ENCODE results near the gene FRMD8. TPM values are rescaled to one million over a fixed set of nuclear protein-coding genes. Genes with fewer than 3 reads are reported as not detected.

FRMD8 gene
- total and polyA plus RNA-seq, 2 of the 4 experiments (the other 2 are of a cell fraction) = 11.3 to 19.8 TPM

DNA sequence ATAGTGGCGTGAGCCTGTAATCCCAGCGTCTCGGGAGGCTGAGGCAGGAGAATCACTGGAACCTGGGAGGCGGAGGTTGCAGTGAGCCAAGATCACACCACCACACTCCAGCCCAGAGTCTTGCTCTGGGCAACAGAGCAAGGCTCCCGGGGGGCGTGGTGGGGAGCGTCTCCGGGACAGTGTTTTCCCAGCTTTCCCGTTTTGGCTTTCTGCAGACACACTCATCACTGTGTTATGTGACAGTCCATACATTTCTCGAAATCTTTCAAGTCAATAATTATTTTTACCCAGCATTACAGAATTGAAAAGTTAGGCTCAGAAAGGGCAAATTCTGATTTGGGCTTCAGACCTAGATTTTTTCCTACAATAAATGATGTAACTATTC lies 67.9 kb downstream of the FRMD8 start:
- peaks cover 11% of the 10 kb centered on the region for H4K20me1 ChIP-seq (ENCODE audit: insufficient read depth, low read length)
- BruUV-seq (replicated peaks) = no TSS peak
- peak overlapping the region; percentile 81 for H2BK5ac ChIP-seq (ENCODE audit: low read depth, low read length, poor library complexity, severe bottlenecking)
- peak overlapping the region; percentile 86; the same call in 1 of the 2 replicates for H2BK120ac ChIP-seq (ENCODE audit: low read depth, low read length)
- intact Hi-C loops (cut with micrococcal nuclease) (loop anchor here (2.0 kb wide), 1 partner anchor 54 kb away; no protein-coding TSS in a partner anchor), dilution Hi-C loops (cut with HindIII; ENCODE audit: low sequenced_read_pairs, unreplicated experiment) (no loop called here), in situ Hi-C loops (cut with MboI; ENCODE audit: low sequenced_read_pairs) (no loop called here)
- H3K9me3 ChIP-seq (ENCODE audit: control insufficient read depth, insufficient read depth, low read length) = no peaks in the 10 kb centered on the region
- peak overlapping the region; percentile 32 to 93; a peak in 2 of 4 replicates for H4K8ac ChIP-seq (ENCODE audit: low read depth in 2 of 2, low read length in 2 of 2)
- H4K5ac ChIP-seq (ENCODE audit: low read depth, low read length) = no peak overlapping the region
- peak overlapping the region; percentile 79; the same call in 1 of the 2 replicates for H2AK5ac ChIP-seq (ENCODE audit: low read depth, low read length)
- 0 out of 2 replicates have a peak overlapping the region, but pooled peaks have one; percentile 71 for H2BK20ac ChIP-seq (ENCODE audit: low read depth, low read length)
- no peak overlapping the region for H3K56ac ChIP-seq (ENCODE audit: extremely low read depth, insufficient read depth, low read length)
- H3K18ac ChIP-seq (ENCODE audit: low read depth, low read length) = no peak overlapping the region
- H2BK15ac ChIP-seq (ENCODE audit: low read depth, low read length) = 0 out of 3 replicates have a peak overlapping the region, but pooled peaks have one; percentile 61
- ChIA-PET CTCF (no interaction called here), POLR2A (ENCODE audit: unreplicated experiment) (interaction anchor here (0.6 to 0.8 kb wide), 2 partner anchors 43 to 46 kb away, joined by 3 read pairs; no protein-coding TSS in a partner anchor)
- H3K4me2 ChIP-seq (ENCODE audit: low read depth, low read length) = peak overlapping the region; percentile 84
- ATAC-seq (ENCODE audit: low read depth) (peak; percentile 9; the same call in 1 of the 2 replicates), DNase-seq (peak; percentile 48)
- peak overlapping the region; percentile 96 for H3K4ac ChIP-seq (ENCODE audit: low read depth, low read length)
- H3K4me1 ChIP-seq (ENCODE audit: control insufficient read depth, insufficient read depth, low read length) = peaks cover 10% of the 10 kb centered on the region; the same call in 1 of the 2 replicates
- peak overlapping the region; percentile 71; the same call in 1 of the 2 replicates for H4K91ac ChIP-seq (ENCODE audit: insufficient read depth, low read depth, low read length)
- peak overlapping the region; percentile 61; the same call in 1 of the 2 replicates for H3K4me3 ChIP-seq (ENCODE audit: insufficient read depth, low read depth, low read length)
- no peaks in the 10 kb centered on the region for H3K36me3 ChIP-seq (ENCODE audit: control insufficient read depth, insufficient read depth, low read length)
- WGBS, 2 experiments (ENCODE audit: extremely low coverage in 2 of 2, insufficient read length in 1 of 2) = 38% methylated on average over 5 of the region's 10 CpGs; no CpG with 5 or more reads in 1 of the 2 experiments
- H3K27ac ChIP-seq (ENCODE audit: insufficient read depth, low read length) = peak overlapping the region; percentile 83; the same call in 1 of the 2 replicates
- peaks cover 5 to 42% of the 10 kb centered on the region in 2 experiments; a peak in 3 of 4 replicates for H3K79me1 ChIP-seq (ENCODE audit: low read depth in 1 of 2, low read length in 2 of 2)
- H2AFZ ChIP-seq (replicated peaks; ENCODE audit: low read length, poor library complexity) = no peak overlapping the region
- peak overlapping the region; percentile 85 for H3K23ac ChIP-seq (ENCODE audit: low read depth, low read length)
- H3K9me1 ChIP-seq (ENCODE audit: insufficient read depth, low read length) = peaks cover 6% of the 10 kb centered on the region; the same call in 1 of the 2 replicates
- peak overlapping the region; percentile 95 for H2AK9ac ChIP-seq (replicated peaks; ENCODE audit: low read depth, low read length, poor library complexity)
- peak overlapping the region; percentile 96 for H3K14ac ChIP-seq (replicated peaks; ENCODE audit: low read depth, low read length)
- H3K9ac ChIP-seq (ENCODE audit: low read depth, low read length) = peak overlapping the region; percentile 71; the same call in 1 of the 2 replicates
- H3K27me3 ChIP-seq (ENCODE audit: control insufficient read depth, insufficient read depth, low read length) = no peaks in the 10 kb centered on the region
- TF ChIP-seq RAD21 (IDR thresholded peaks at IDR 0.05; ENCODE audit: low read length) (no peak), NFE2L2 (IDR thresholded peaks at IDR 0.05; ENCODE audit: low read depth, low read length) (no peak), BHLHE40 (IDR thresholded peaks at IDR 0.05; ENCODE audit: low read depth, low read length) (no peak), SMC3 (IDR thresholded peaks at IDR 0.05; ENCODE audit: low read depth, low read length) (no peak), CHD1 (IDR thresholded peaks at IDR 0.05; ENCODE audit: low read depth, low read length) (no peak), RFX5 (IDR thresholded peaks at IDR 0.05; ENCODE audit: low read depth, low read length) (no peak), POLR2A (IDR thresholded peaks at IDR 0.05; ENCODE audit: low read depth, low read length) (no peak), RCOR1 (IDR thresholded peaks at IDR 0.05; ENCODE audit: insufficient replicate concordance, low read length) (no peak), FOS (IDR thresholded peaks at IDR 0.05; ENCODE audit: low read depth, low read length) (no peak), MAZ (IDR thresholded peaks at IDR 0.05; ENCODE audit: borderline replicate concordance, low read depth, low read length) (no peak), CEBPB (IDR thresholded peaks at IDR 0.05; ENCODE audit: low read depth, low read length) (no peak), MAFK (IDR thresholded peaks at IDR 0.05; ENCODE audit: low read depth, low read length) (no peak)
- TF ChIP-seq, protein P1, sequence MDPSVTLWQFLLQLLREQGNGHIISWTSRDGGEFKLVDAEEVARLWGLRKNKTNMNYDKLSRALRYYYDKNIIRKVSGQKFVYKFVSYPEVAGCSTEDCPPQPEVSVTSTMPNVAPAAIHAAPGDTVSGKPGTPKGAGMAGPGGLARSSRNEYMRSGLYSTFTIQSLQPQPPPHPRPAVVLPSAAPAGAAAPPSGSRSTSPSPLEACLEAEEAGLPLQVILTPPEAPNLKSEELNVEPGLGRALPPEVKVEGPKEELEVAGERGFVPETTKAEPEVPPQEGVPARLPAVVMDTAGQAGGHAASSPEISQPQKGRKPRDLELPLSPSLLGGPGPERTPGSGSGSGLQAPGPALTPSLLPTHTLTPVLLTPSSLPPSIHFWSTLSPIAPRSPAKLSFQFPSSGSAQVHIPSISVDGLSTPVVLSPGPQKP (IDR thresholded peaks at IDR 0.05; ENCODE audit: borderline replicate concordance, low read depth, low read length) = no peak
- TF ChIP-seq, protein P2, sequence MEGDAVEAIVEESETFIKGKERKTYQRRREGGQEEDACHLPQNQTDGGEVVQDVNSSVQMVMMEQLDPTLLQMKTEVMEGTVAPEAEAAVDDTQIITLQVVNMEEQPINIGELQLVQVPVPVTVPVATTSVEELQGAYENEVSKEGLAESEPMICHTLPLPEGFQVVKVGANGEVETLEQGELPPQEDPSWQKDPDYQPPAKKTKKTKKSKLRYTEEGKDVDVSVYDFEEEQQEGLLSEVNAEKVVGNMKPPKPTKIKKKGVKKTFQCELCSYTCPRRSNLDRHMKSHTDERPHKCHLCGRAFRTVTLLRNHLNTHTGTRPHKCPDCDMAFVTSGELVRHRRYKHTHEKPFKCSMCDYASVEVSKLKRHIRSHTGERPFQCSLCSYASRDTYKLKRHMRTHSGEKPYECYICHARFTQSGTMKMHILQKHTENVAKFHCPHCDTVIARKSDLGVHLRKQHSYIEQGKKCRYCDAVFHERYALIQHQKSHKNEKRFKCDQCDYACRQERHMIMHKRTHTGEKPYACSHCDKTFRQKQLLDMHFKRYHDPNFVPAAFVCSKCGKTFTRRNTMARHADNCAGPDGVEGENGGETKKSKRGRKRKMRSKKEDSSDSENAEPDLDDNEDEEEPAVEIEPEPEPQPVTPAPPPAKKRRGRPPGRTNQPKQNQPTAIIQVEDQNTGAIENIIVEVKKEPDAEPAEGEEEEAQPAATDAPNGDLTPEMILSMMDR (conservative IDR thresholded peaks at IDR 0.05; ENCODE audit: low read depth, low read length) = no peak
- TF ChIP-seq, protein P3, sequence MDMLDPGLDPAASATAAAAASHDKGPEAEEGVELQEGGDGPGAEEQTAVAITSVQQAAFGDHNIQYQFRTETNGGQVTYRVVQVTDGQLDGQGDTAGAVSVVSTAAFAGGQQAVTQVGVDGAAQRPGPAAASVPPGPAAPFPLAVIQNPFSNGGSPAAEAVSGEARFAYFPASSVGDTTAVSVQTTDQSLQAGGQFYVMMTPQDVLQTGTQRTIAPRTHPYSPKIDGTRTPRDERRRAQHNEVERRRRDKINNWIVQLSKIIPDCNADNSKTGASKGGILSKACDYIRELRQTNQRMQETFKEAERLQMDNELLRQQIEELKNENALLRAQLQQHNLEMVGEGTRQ (IDR thresholded peaks at IDR 0.05; ENCODE audit: low read depth, low read length) = no peak

All from IMR-90 (cell line).